Thyroid gland (tissue), 4 donors: ENCODE results near the gene GKN1. TPM values are rescaled to one million over a fixed set of nuclear protein-coding genes. Genes with fewer than 3 reads are reported as not detected.
A peak's percentile ranks its signal among the peaks of the same experiment; 100 is the strongest.
"Not testable (repeated sequence)": the region's sequence is repeated elsewhere in the genome, so short reads cannot be mapped to it uniquely, and the experiment has no call there.

Source experiments
- DNase-seq, 2 donors: peaks; one replicate each; pipeline ENCODE4 v3.0.0-alpha.2; 2019
- H3K27ac ChIP-seq, 3 donors: fragments of 200-600 bp; sonication (generic); 1 replicate in 2 of 3; 2 replicates in 1 of 3; pipeline ENCODE4 v1.5.1; 2016 to 2019; ENCODE audit warnings: mild to moderate bottlenecking in 1 of 3, moderate library complexity in 1 of 3
- H3K27me3 ChIP-seq: fragments of 200-600 bp; sonication (generic); one replicate; pipeline ENCODE4 v1.5.1; 2019
- H3K36me3 ChIP-seq, 2 donors: fragments of 200-600 bp; sonication (generic); one replicate each; pipeline ENCODE4 v1.5.1; 2016 to 2019
- H3K4me1 ChIP-seq, 2 donors: fragments of 200-600 bp; sonication (generic); one replicate each; pipeline ENCODE4 v1.5.1; 2017 to 2019
- H3K4me3 ChIP-seq, 3 donors: fragments of 200-600 bp; sonication (generic); replicated peaks in 1 of 3; 1 replicate in 2 of 3; 2 replicates in 1 of 3; pipeline ENCODE4 v1.5.1; 2016; ENCODE audit warnings: mild to moderate bottlenecking in 1 of 3
- H3K9me3 ChIP-seq: fragments of 200-600 bp; sonication (generic); one replicate; pipeline ENCODE4 v1.5.1; 2017
- CTCF ChIP-seq, 6 experiments: fragments of 200-600 bp in 3 of 6; fragments of 450-650 bp in 3 of 6; sonication (generic) in 3 of 6; IDR thresholded peaks; one replicate each; pipeline ENCODE4 v1.5.1; 2016 to 2019; ENCODE audit warnings: antibody characterized with exemption in 6 of 6, mild to moderate bottlenecking in 2 of 6, inconsistent platforms in 1 of 6, moderate library complexity in 1 of 6
- POLR2A ChIP-seq, 2 donors: fragments of 450-650 bp; IDR thresholded peaks; one replicate each; pipeline ENCODE4 v1.6.1; 2017; ENCODE audit warnings: antibody characterized with exemption in 2 of 2, mild to moderate bottlenecking in 2 of 2, moderate library complexity in 1 of 2
- WGBS, 2 donors: methylation state at CpG; one replicate each; pipeline ENCODE4 v1.1.5; 2017; 5-methylcytosine and 5-hydroxymethylcytosine counted together
- intact Hi-C: fragments of 100-400 bp; cut with DNase I; formaldehyde crosslinking; loops from one replicate; pipeline ENCODE4 v1.15.1; 2023
- total RNA-seq, 4 donors: library from RNA; depleted of rRNA; stranded (reverse); fragments of >200 nt; gene quantifications; one replicate each; pipeline ENCODE4 v1.2.3, GENCODE V29; 2016

The GKN1 gene
- total RNA-seq, 4 donors from 2014 or later, result not detected

DNA sequence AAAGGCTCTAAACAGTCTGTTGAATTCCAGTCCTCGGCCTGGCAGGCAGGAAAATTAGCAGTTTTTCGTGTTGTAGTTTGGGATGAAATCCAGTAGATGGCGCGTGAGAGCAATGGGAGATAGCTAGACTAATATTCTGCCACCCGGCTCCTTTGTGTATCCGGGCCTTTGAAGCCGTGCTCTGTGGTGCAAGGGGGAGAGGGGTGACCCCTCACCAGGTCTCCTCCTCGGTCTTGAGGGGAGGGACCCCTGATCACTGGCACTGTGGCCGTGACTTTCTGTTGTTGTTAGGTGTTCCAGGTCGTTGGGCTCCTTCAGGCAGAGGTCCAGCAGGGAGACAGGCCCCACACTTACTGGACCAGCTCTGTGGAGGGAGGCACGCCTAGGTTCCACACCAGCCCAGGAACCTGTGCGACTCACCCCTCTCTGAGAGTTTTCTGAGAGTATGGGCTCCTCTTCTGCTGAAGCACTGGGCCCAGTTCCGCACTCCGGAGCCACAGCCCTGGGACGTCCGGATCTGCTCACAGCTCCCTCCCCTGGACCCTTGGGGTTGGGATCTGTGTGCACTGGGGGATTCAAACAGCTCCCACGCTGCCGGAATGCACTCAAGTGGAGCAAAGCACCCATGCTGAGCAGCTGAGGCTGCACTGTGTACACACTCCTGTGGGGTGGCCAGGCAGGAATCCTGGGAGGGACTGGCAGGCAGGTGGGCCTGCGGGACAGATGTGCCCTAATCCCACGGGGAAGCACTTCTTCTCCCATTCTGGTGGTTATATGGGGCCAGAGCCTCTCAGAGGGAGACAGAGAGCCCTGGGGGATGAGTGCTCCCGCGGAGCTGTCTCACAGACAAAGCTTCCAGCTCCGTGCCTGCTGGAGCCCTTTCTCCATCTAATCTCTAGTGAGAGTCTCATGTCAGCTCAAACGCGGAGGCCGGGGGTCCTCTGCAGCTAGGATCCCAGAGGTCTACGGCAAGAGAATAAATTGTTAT is 30.6 kb upstream of the GKN1 start:
- DNase-seq, result peak; percentile 87 to 93
- WGBS, 2 donors, result 17 to 28% methylated on average over 17 to 26 of the region's 27 CpGs
- Histone ChIP-seq H3K4me3 (no peak overlapping the region), H3K9me3 (no peaks in the 10 kb centered on the region), H3K27me3 (no peaks in the 10 kb centered on the region), H3K4me1 (peaks cover 18 to 22% of the 10 kb centered on the region in 2 donors), H3K27ac (peak overlapping the region; percentile 60 to 87 (median 70)), H3K36me3 (no peaks in the 10 kb centered on the region)
- TF ChIP-seq CTCF (IDR thresholded peaks at IDR 0.05), result peak; percentile 71 to 89 (median 82)
- TF ChIP-seq POLR2A (IDR thresholded peaks at IDR 0.05), result no peak
- intact Hi-C loops, result no loop called here

GRCh38 chr2:68946117-68946516 is 28.3 kb upstream of the GKN1 start:
- H3K27ac ChIP-seq, result no peak overlapping the region
- TF ChIP-seq POLR2A (IDR thresholded peaks at IDR 0.05) (no peak), CTCF (IDR thresholded peaks at IDR 0.05) (no peak)
- intact Hi-C loops, result no loop called here
- no peak overlapping the region for H3K4me3 ChIP-seq
- no peaks in the 10 kb centered on the region for H3K9me3 ChIP-seq
- no peaks in the 10 kb centered on the region for H3K27me3 ChIP-seq
- DNase-seq, result no peak
- H3K36me3 ChIP-seq, result no peaks in the 10 kb centered on the region
- peaks cover 18 to 22% of the 10 kb centered on the region in 2 donors for H3K4me1 ChIP-seq
- WGBS, 2 donors, result 77% methylated on average over 3 of the region's 3 CpGs

DNA sequence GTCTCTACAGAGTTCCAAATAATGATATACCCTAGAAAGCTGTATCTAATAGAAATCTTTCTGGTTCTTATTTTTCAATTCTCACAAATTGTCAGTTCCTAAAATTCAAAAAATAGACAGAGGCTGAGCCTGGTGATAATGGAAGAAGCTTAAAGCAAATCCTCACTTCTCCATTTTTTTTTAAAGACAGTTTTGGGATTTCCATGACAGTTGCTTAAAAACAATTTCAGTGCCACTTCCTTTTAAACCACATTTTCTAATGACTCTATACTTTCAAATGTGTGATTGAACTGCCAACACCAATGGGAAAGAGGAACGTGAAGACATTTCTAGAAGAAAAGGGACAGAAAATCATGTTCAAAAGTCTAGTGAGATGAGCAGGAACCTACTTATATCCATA is 25.7 kb upstream of the GKN1 start:
- intact Hi-C loops, result no loop called here
- no peak for DNase-seq
- H3K4me3 ChIP-seq, result no peak overlapping the region
- H3K36me3 ChIP-seq, result no peaks in the 10 kb centered on the region
- H3K9me3 ChIP-seq, result no peaks in the 10 kb centered on the region
- 76 to 90% methylated on average over 1 of the region's 1 CpG for WGBS, 2 donors
- no peak for TF ChIP-seq POLR2A (IDR thresholded peaks at IDR 0.05)
- TF ChIP-seq CTCF (IDR thresholded peaks at IDR 0.05), result no peak
- peaks cover 10% of the 10 kb centered on the region in 2 donors for H3K4me1 ChIP-seq
- no peaks in the 10 kb centered on the region for H3K27me3 ChIP-seq
- H3K27ac ChIP-seq, result no peak overlapping the region

DNA sequence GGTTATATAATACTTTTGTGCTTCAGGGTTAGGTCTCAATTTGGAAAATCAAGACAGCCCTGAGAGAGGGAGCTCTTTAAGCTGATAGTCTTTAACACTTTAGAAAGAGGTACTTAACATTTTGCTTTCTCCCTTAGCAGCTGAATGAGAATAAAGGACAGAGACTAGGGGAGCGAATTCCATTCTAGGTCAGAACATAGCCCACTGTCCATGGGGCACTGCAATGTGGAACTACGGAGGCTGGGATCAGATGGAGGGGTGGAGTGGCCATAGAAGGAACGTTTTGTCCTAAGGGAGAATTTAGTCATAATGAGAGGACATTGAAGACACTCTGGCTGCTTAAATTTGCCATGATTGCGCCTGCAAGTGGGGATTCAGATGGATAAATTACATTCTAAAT is 22.5 kb upstream of the GKN1 start:
- Histone ChIP-seq H3K27ac (no peak overlapping the region), H3K9me3 (no peaks in the 10 kb centered on the region), H3K4me3 (no peak overlapping the region), H3K4me1 (no peaks in the 10 kb centered on the region), H3K36me3 (no peaks in the 10 kb centered on the region), H3K27me3 (no peaks in the 10 kb centered on the region)
- 83 to 92% methylated on average over 4 of the region's 4 CpGs for WGBS, 2 donors
- DNase-seq, result no peak
- TF ChIP-seq CTCF (IDR thresholded peaks at IDR 0.05) (no peak), POLR2A (IDR thresholded peaks at IDR 0.05) (no peak)
- intact Hi-C loops, result no loop called here

DNA sequence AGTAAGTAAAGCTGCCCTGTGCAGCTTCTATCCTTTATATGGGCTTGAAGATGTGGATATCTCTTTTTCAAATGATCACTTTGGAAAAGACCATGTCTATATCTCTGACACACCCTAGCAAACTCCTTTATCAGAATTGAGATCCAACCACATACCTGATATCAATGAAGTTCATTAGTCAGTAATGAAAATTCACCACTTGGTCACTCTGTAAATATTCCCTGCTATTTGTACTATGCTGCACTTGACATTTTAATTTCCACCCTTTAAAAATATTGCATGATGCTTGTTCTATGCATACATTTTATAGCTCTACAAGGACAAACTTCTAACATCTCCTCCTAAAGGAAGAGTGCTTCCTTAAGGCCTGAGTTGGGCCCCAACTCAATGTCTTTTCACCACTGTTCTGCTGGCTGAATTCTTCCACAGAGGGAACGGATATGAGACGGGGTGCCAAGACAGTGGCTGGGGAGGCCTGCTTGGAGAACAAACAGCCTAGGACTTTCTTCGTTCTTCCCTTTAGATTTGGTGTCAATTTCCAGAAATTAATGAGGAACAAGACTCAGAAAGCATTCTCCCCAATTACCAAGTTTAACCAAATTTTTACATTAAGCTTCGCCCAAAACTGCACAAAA is 21.4 kb upstream of the GKN1 start, which contains the start of gene GKN2:
Gene GKN2, minus strand, starts transcription at position 7 of the 635 bp plus-strand sequence. CDS start 32 bp downstream, outside the sequence.
- TF ChIP-seq CTCF (IDR thresholded peaks at IDR 0.05), result no peak
- no peak for TF ChIP-seq POLR2A (IDR thresholded peaks at IDR 0.05)
- Histone ChIP-seq H3K36me3 (no peaks in the 10 kb centered on the region), H3K4me1 (no peaks in the 10 kb centered on the region), H3K27me3 (no peaks in the 10 kb centered on the region), H3K9me3 (no peaks in the 10 kb centered on the region), H3K27ac (no peak within 1 kb of the TSS), H3K4me3 (no peak within 1 kb of the TSS)
- DNase-seq, result no peak
- 88 to 93% methylated on average over 4 of the region's 4 CpGs for WGBS, 2 donors
- intact Hi-C loops, result no loop called here

DNA sequence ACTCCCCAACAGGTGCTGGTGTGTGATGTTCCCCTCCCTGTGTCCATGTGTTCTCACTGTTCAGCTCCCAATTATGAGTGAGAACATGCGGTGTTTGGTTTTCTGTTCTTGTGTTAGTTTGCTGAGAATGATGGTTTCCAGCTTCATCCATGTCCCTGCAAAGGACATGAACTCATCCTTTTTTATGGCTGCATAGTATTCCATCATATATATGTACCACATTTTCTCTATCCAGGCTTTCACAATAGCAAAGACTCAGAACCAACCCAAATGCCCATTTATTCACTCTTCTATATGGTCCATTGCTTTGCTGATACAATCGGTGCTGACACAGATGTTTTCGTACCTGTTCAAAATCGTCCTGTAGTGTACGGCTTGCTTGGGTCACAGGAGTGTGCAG is 19.0 kb upstream of the GKN1 start:
- DNase-seq, H3K9me3 ChIP-seq, intact Hi-C loops, H3K4me1 ChIP-seq, H3K4me3 ChIP-seq, H3K27ac ChIP-seq, H3K27me3 ChIP-seq, H3K36me3 ChIP-seq: not testable (repeated sequence)
- WGBS, 2 donors, result 90 to 96% methylated on average over 5 of the region's 5 CpGs
